ENCODE measurements around the gene GRIP1. TPM values are rescaled to one million over a fixed set of nuclear protein-coding genes. Genes with fewer than 3 reads are reported as not detected.
A peak's percentile ranks its signal among the peaks of the same experiment; 100 is the strongest.

The GRIP1 gene
- total RNA-seq, 1 experiment from 2014 or later: 0.23 TPM

DNA sequence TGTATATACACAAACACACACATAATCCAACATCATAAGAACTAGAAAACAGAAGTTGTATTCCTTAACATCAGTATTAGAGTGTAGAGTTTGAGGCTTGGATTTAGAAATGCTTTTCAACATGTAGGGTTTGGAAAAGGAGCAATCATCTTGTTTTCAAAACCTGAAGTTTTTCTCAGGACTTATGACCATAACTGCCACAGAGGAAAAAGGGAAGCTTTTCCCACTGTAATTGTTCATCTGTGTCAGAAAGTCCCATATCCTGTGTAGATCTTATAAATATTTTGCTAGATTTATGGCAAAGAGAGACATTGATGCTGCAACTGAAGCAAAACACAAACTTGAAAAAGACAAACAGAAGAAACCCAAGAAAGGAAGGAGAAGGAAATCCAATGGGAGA is 115.7 kb downstream of the GRIP1 start:
- H3K27ac Mint-ChIP-seq (ENCODE audit: unreplicated experiment): no peak overlapping the region
- H3K9me3 Mint-ChIP-seq (ENCODE audit: unreplicated experiment): peaks cover 19% of the 10 kb centered on the region
- intact Hi-C loops (cut with micrococcal nuclease; ENCODE audit: unreplicated experiment): no loop called here
- H3K36me3 ChIP-seq (ENCODE audit: control insufficient read depth, insufficient read depth, low read length): no peaks in the 10 kb centered on the region
- no peaks in the 10 kb centered on the region for H3K4me1 Mint-ChIP-seq (ENCODE audit: low read depth, unreplicated experiment)
- no peaks in the 10 kb centered on the region for H3K27me3 ChIP-seq (replicated peaks; ENCODE audit: control insufficient read depth, insufficient read depth, low read length)
- H3K4me1 ChIP-seq: no peaks in the 10 kb centered on the region
- H3K4me3 ChIP-seq (ENCODE audit: low read depth, low read length): no peak overlapping the region
- TF ChIP-seq, protein P1, sequence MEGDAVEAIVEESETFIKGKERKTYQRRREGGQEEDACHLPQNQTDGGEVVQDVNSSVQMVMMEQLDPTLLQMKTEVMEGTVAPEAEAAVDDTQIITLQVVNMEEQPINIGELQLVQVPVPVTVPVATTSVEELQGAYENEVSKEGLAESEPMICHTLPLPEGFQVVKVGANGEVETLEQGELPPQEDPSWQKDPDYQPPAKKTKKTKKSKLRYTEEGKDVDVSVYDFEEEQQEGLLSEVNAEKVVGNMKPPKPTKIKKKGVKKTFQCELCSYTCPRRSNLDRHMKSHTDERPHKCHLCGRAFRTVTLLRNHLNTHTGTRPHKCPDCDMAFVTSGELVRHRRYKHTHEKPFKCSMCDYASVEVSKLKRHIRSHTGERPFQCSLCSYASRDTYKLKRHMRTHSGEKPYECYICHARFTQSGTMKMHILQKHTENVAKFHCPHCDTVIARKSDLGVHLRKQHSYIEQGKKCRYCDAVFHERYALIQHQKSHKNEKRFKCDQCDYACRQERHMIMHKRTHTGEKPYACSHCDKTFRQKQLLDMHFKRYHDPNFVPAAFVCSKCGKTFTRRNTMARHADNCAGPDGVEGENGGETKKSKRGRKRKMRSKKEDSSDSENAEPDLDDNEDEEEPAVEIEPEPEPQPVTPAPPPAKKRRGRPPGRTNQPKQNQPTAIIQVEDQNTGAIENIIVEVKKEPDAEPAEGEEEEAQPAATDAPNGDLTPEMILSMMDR (IDR thresholded peaks at IDR 0.05; ENCODE audit: insufficient read depth in 1 of 2, low read depth in 1 of 2, low read length in 1 of 2, severe bottlenecking in 1 of 2, unreplicated experiment in 1 of 2): no peak
- no peak overlapping the region for H3K4me3 Mint-ChIP-seq (ENCODE audit: unreplicated experiment)
- ChIA-PET CTCF (no interaction called here), POLR2A (no interaction called here)
- peaks cover 4% of the 10 kb centered on the region for H3K27me3 Mint-ChIP-seq (ENCODE audit: insufficient read depth, unreplicated experiment)
- DNase-seq: no peak
- no TSS peak for BruUV-seq (replicated peaks)
- no peaks in the 10 kb centered on the region for H3K36me3 Mint-ChIP-seq (ENCODE audit: insufficient read depth, unreplicated experiment)
- no peaks in the 10 kb centered on the region for H3K9me3 ChIP-seq

- H3K27me3 Mint-ChIP-seq (ENCODE audit: insufficient read depth, unreplicated experiment): peaks cover 10% of the 10 kb centered on the region
- H3K36me3 Mint-ChIP-seq (ENCODE audit: insufficient read depth, unreplicated experiment): no peaks in the 10 kb centered on the region
- ChIA-PET POLR2A (interaction anchor here (0.6 kb wide), 1 partner anchor 19 kb away, joined by 3 read pairs; no protein-coding TSS in a partner anchor), CTCF (no interaction called here)
- TF ChIP-seq, protein P1 (IDR thresholded peaks at IDR 0.05; ENCODE audit: insufficient read depth in 1 of 2, low read depth in 1 of 2, low read length in 1 of 2, severe bottlenecking in 1 of 2, unreplicated experiment in 1 of 2): no peak
- H3K4me3 ChIP-seq (ENCODE audit: low read depth, low read length): no peak overlapping the region
- no peak overlapping the region for H3K4me3 Mint-ChIP-seq (ENCODE audit: unreplicated experiment)
- BruUV-seq (replicated peaks): no TSS peak
- no peak overlapping the region for H3K27ac Mint-ChIP-seq (ENCODE audit: unreplicated experiment)
- H3K27me3 ChIP-seq (replicated peaks; ENCODE audit: control insufficient read depth, insufficient read depth, low read length): no peaks in the 10 kb centered on the region
- no peaks in the 10 kb centered on the region; the same call in 1 of the 2 replicates for H3K9me3 ChIP-seq
- H3K9me3 Mint-ChIP-seq (ENCODE audit: unreplicated experiment): peaks cover 6% of the 10 kb centered on the region
- H3K36me3 ChIP-seq (ENCODE audit: control insufficient read depth, insufficient read depth, low read length): no peaks in the 10 kb centered on the region
- no peaks in the 10 kb centered on the region for H3K4me1 Mint-ChIP-seq (ENCODE audit: low read depth, unreplicated experiment)
- no peaks in the 10 kb centered on the region for H3K4me1 ChIP-seq
- intact Hi-C loops (cut with micrococcal nuclease; ENCODE audit: unreplicated experiment): loop anchor here (5.0 kb wide), 1 partner anchor 203 kb away; no protein-coding TSS in a partner anchor
- peak in 1 of 2 experiments; percentile 6 for DNase-seq
Measured at GRCh38 chr12:66555113-66555512, 123.8 kb downstream of the GRIP1 start.

DNA sequence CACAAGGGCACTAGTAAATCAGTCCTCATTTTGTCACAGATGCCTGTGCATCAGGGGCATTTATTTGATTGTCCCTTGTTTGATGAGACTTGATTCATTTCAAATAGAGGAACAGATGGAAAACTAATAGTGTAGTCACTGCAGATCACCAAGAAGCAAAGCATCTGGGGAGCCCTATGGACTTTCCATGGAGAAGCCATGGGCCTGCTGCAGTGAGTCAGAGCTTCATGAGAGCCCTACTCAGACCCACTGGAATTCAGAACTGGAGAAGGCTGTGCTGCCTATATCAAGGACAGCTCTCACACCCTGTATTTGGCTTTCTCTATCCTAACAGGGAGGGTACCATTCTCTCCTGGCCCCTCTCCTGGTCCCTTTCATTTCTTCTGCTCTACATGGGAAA is 126.2 kb downstream of the GRIP1 start:
- BruUV-seq (replicated peaks): no TSS peak
- no peak overlapping the region for H3K4me3 ChIP-seq (ENCODE audit: low read depth, low read length)
- H3K36me3 ChIP-seq (ENCODE audit: control insufficient read depth, insufficient read depth, low read length): no peaks in the 10 kb centered on the region
- Mint-ChIP-seq H3K4me1 (ENCODE audit: low read depth, unreplicated experiment) (no peaks in the 10 kb centered on the region), H3K27me3 (ENCODE audit: insufficient read depth, unreplicated experiment) (peaks cover 10% of the 10 kb centered on the region), H3K4me3 (ENCODE audit: unreplicated experiment) (no peak overlapping the region), H3K27ac (ENCODE audit: unreplicated experiment) (no peak overlapping the region), H3K9me3 (ENCODE audit: unreplicated experiment) (peaks cover 6% of the 10 kb centered on the region), H3K36me3 (ENCODE audit: insufficient read depth, unreplicated experiment) (no peaks in the 10 kb centered on the region)
- DNase-seq: no peak
- TF ChIP-seq, protein P1 (IDR thresholded peaks at IDR 0.05; ENCODE audit: insufficient read depth in 1 of 2, low read depth in 1 of 2, low read length in 1 of 2, severe bottlenecking in 1 of 2, unreplicated experiment in 1 of 2): no peak
- no peaks in the 10 kb centered on the region for H3K27me3 ChIP-seq (replicated peaks; ENCODE audit: control insufficient read depth, insufficient read depth, low read length)
- ChIA-PET CTCF (no interaction called here), POLR2A (no interaction called here)
- H3K9me3 ChIP-seq: no peaks in the 10 kb centered on the region; the same call in 1 of the 2 replicates
- intact Hi-C loops (cut with micrococcal nuclease; ENCODE audit: unreplicated experiment): no loop called here
- H3K4me1 ChIP-seq: no peaks in the 10 kb centered on the region
